Thyroid gland (tissue), 4 donors: ENCODE results near the gene MCF2L.

ENCODE experiments used
- CTCF ChIP-seq, 6 experiments: fragments of 200-600 bp in 3 of 6; fragments of 450-650 bp in 3 of 6; sonication (generic) in 3 of 6; IDR thresholded peaks; one replicate each; pipeline ENCODE4 v1.5.1; 2016 to 2019; ENCODE audit warnings: antibody characterized with exemption in 6 of 6, mild to moderate bottlenecking in 2 of 6, inconsistent platforms in 1 of 6, moderate library complexity in 1 of 6
- POLR2A ChIP-seq, 2 donors: fragments of 450-650 bp; IDR thresholded peaks; one replicate each; pipeline ENCODE4 v1.6.1; 2017; ENCODE audit warnings: antibody characterized with exemption in 2 of 2, mild to moderate bottlenecking in 2 of 2, moderate library complexity in 1 of 2

GRCh38 chr13:113072376-113072775 lies 103.4 kb downstream of the MCF2L start:
- TF ChIP-seq CTCF (IDR thresholded peaks at IDR 0.05) (no peak), POLR2A (IDR thresholded peaks at IDR 0.05) (no peak)
